HG03432 (cell line): Measurements from ENCODE around the gene HES1.
"Not testable (repeated sequence)": the region's sequence is repeated elsewhere in the genome, so short reads cannot be mapped to it uniquely, and the experiment has no call there.

Source experiments
- ATAC-seq: cut with Tn5 transposase; IDR thresholded peaks from one replicate; pipeline ENCODE4 v1.9.1; 2021; ENCODE audit warnings: mild to moderate bottlenecking, moderate library complexity; ENCODE audit not compliant: unreplicated experiment

HES1 gene

GRCh38 chr3:194139814-194140391 is 4.0 kb downstream of the HES1 start:
- ATAC-seq, result no peak

GRCh38 chr3:194140520-194141414 is 4.8 kb downstream of the HES1 start:
- no peak for ATAC-seq

GRCh38 chr3:194141415-194142155 is 5.6 kb downstream of the HES1 start:
- peak; percentile 43 for ATAC-seq

GRCh38 chr3:194142156-194142910 is 6.4 kb downstream of the HES1 start:
- ATAC-seq, result no peak

GRCh38 chr3:194145702-194146101 is 9.8 kb downstream of the HES1 start:
- no peak for ATAC-seq

GRCh38 chr3:194147679-194148078 is 11.7 kb downstream of the HES1 start:
- no peak for ATAC-seq

- no peak for ATAC-seq
Measured at GRCh38 chr3:194148383-194148782, 12.4 kb downstream of the HES1 start.

- no peak for ATAC-seq
Measured at GRCh38 chr3:194150252-194150934, 14.4 kb downstream of the HES1 start.

- ATAC-seq, result not testable (repeated sequence)
Measured at GRCh38 chr3:194150935-194151302, 15.0 kb downstream of the HES1 start.

GRCh38 chr3:194154346-194154745 is 18.4 kb downstream of the HES1 start:
- ATAC-seq, result no peak

GRCh38 chr3:194156095-194156494 is 20.1 kb downstream of the HES1 start:
- no peak for ATAC-seq

GRCh38 chr3:194158942-194159439 is 23.0 kb downstream of the HES1 start:
- ATAC-seq, result no peak

- ATAC-seq, result no peak
Measured at GRCh38 chr3:194160158-194160557, 24.2 kb downstream of the HES1 start.

GRCh38 chr3:194161131-194162045 is 25.4 kb downstream of the HES1 start:
- ATAC-seq, result no peak

- ATAC-seq, result no peak
Measured at GRCh38 chr3:194162070-194162678, 26.2 kb downstream of the HES1 start.

- ATAC-seq, result no peak
Measured at GRCh38 chr3:194162817-194163584, 27.1 kb downstream of the HES1 start.

- no peak for ATAC-seq
Measured at GRCh38 chr3:194163697-194164096, 27.7 kb downstream of the HES1 start.

GRCh38 chr3:194164861-194165260 is 28.9 kb downstream of the HES1 start:
- no peak for ATAC-seq
